ENCODE data around the gene ABCG8. TPM values are rescaled to one million over a fixed set of nuclear protein-coding genes. Genes with fewer than 3 reads are reported as not detected.

ABCG8 gene
- total RNA-seq, 4 donors from 2014 or later, result not detected

- intact Hi-C loops (cut with DNase I; ENCODE audit: low total_unique reads), result no loop called here
- 93 to 99% methylated on average over 6 of the region's 6 CpGs for WGBS, 2 donors
- no peak for TF ChIP-seq POLR2A (IDR thresholded peaks at IDR 0.05)
- TF ChIP-seq, protein P1, sequence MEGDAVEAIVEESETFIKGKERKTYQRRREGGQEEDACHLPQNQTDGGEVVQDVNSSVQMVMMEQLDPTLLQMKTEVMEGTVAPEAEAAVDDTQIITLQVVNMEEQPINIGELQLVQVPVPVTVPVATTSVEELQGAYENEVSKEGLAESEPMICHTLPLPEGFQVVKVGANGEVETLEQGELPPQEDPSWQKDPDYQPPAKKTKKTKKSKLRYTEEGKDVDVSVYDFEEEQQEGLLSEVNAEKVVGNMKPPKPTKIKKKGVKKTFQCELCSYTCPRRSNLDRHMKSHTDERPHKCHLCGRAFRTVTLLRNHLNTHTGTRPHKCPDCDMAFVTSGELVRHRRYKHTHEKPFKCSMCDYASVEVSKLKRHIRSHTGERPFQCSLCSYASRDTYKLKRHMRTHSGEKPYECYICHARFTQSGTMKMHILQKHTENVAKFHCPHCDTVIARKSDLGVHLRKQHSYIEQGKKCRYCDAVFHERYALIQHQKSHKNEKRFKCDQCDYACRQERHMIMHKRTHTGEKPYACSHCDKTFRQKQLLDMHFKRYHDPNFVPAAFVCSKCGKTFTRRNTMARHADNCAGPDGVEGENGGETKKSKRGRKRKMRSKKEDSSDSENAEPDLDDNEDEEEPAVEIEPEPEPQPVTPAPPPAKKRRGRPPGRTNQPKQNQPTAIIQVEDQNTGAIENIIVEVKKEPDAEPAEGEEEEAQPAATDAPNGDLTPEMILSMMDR (IDR thresholded peaks at IDR 0.05), result no peak
- no peak for DNase-seq (ENCODE audit: low spot score in 2 of 2)
- no peak overlapping the region for H3K4me3 ChIP-seq (ENCODE audit: low read depth, poor library complexity, severe bottlenecking)
Measured at GRCh38 chr2:43897492-43897891, 58.7 kb downstream of the ABCG8 start.

GRCh38 chr2:43898134-43898837, 59.5 kb downstream of the ABCG8 start:
- 86 to 87% methylated on average over 11 of the region's 11 CpGs for WGBS, 2 donors
- intact Hi-C loops (cut with DNase I; ENCODE audit: low total_unique reads), result no loop called here
- H3K4me3 ChIP-seq (ENCODE audit: low read depth, poor library complexity, severe bottlenecking), result no peak overlapping the region
- DNase-seq (ENCODE audit: low spot score in 2 of 2), result no peak
- TF ChIP-seq POLR2A (IDR thresholded peaks at IDR 0.05), result no peak
- TF ChIP-seq, protein P1 (IDR thresholded peaks at IDR 0.05), result no peak

DNA sequence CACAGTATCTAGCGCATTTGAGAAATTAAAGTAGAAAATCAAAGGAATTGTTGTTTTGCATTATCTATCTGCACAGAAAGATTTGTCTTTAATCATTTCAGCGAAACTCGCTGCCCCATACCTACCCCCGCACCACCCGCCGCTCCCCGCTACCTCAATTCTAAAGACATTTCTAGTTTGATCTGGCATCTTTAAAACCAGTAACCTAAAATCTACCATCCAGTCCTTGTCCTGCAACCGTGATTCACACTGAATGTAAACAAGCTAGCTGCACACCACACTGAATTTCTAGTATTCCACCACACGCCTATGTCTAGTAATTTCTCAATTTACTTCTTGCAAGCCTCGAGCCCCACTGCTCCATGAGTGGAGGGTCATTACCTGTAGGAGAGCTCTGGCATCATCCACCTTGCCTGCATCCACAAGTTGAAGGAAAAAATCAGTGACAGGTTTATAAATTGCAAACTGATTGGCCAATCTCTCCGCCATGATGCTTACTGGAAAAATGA, 60.1 kb downstream of the ABCG8 start:
- TF ChIP-seq, protein P1 (IDR thresholded peaks at IDR 0.05), result no peak
- no peak for TF ChIP-seq POLR2A (IDR thresholded peaks at IDR 0.05)
- H3K4me3 ChIP-seq (ENCODE audit: low read depth, poor library complexity, severe bottlenecking), result no peak overlapping the region
- 96 to 97% methylated on average over 11 of the region's 11 CpGs for WGBS, 2 donors
- intact Hi-C loops (cut with DNase I; ENCODE audit: low total_unique reads), result no loop called here
- DNase-seq (ENCODE audit: low spot score in 2 of 2), result no peak

GRCh38 chr2:43899589-43899988, 60.8 kb downstream of the ABCG8 start:
- TF ChIP-seq POLR2A (IDR thresholded peaks at IDR 0.05), result no peak
- TF ChIP-seq, protein P1 (IDR thresholded peaks at IDR 0.05), result no peak
- DNase-seq (ENCODE audit: low spot score in 2 of 2), result no peak
- WGBS, 2 donors, result 93 to 94% methylated on average over 2 of the region's 2 CpGs
- no peak overlapping the region for H3K4me3 ChIP-seq (ENCODE audit: low read depth, poor library complexity, severe bottlenecking)
- intact Hi-C loops (cut with DNase I; ENCODE audit: low total_unique reads), result no loop called here

GRCh38 chr2:43905371-43905803, 66.6 kb downstream of the ABCG8 start:
- DNase-seq (ENCODE audit: low spot score in 2 of 2), result no peak
- 86 to 91% methylated on average over 11 of the region's 11 CpGs for WGBS, 2 donors
- no peak overlapping the region for H3K4me3 ChIP-seq (ENCODE audit: low read depth, poor library complexity, severe bottlenecking)
- TF ChIP-seq, protein P1 (IDR thresholded peaks at IDR 0.05), result no peak
- TF ChIP-seq POLR2A (IDR thresholded peaks at IDR 0.05), result no peak
- intact Hi-C loops (cut with DNase I; ENCODE audit: low total_unique reads), result no loop called here

Measured in lower leg skin (tissue), 4 donors.